Measurements from ENCODE around the gene SHB.

- TF ChIP-seq CTCF (IDR thresholded peaks at IDR 0.05; ENCODE audit: poor library complexity) (no peak), EZH2 (IDR thresholded peaks at IDR 0.05; ENCODE audit: borderline replicate concordance) (no peak), EZH2phosphoT487 (IDR thresholded peaks at IDR 0.05; ENCODE audit: low read depth, severe bottlenecking, unreplicated experiment) (no peak)
These were observed 49.9 kb downstream of the SHB start for GRCh38 chr9:38018958-38019602.
